Mucosa of stomach (tissue), 1 donor: Measurements from ENCODE around the gene PPM1H.

Experiments
- H3K27me3 ChIP-seq: one replicate; pipeline ENCODE4 v1.7.0; 2013; ENCODE audit warnings: mild to moderate bottlenecking, low read length; ENCODE audit not compliant: control insufficient read depth, insufficient read depth
- H3K36me3 ChIP-seq: one replicate; pipeline ENCODE4 v1.7.0; 2013; ENCODE audit warnings: low read length; ENCODE audit not compliant: control insufficient read depth, insufficient read depth
- H3K4me1 ChIP-seq: one replicate; pipeline ENCODE4 v1.7.0; 2013; ENCODE audit warnings: mild to moderate bottlenecking, low read length; ENCODE audit not compliant: control insufficient read depth, insufficient read depth
- H3K4me3 ChIP-seq: one replicate; pipeline ENCODE4 v1.7.0; 2013; ENCODE audit warnings: low read length
- H3K9ac ChIP-seq: one replicate; pipeline ENCODE4 v1.7.0; 2013; ENCODE audit warnings: mild to moderate bottlenecking, low read length, moderate library complexity
- H3K9me3 ChIP-seq: one replicate; pipeline ENCODE4 v1.7.0; 2013; ENCODE audit warnings: mild to moderate bottlenecking, low read length, moderate library complexity; ENCODE audit not compliant: control insufficient read depth
- donor health status: Pancreatic carcinoma.

PPM1H gene

GRCh38 chr12:62599854-62600437 lies 335.0 kb downstream of the PPM1H start:
- H3K9ac ChIP-seq, result no peak overlapping the region
- H3K27me3 ChIP-seq, result no peaks in the 10 kb centered on the region
- no peaks in the 10 kb centered on the region for H3K9me3 ChIP-seq
- no peaks in the 10 kb centered on the region for H3K36me3 ChIP-seq
- no peak overlapping the region for H3K4me3 ChIP-seq
- H3K4me1 ChIP-seq, result peaks cover 8% of the 10 kb centered on the region

GRCh38 chr12:62598846-62599245 lies 336.1 kb downstream of the PPM1H start:
- Histone ChIP-seq H3K9me3 (no peaks in the 10 kb centered on the region), H3K4me1 (peaks cover 8% of the 10 kb centered on the region)

GRCh38 chr12:62597253-62597652 lies 337.7 kb downstream of the PPM1H start:
- no peaks in the 10 kb centered on the region for H3K36me3 ChIP-seq

More at GRCh38 chr12:62598846-62599245, 336.1 kb downstream of the PPM1H start:
- H3K36me3 ChIP-seq, result no peaks in the 10 kb centered on the region
- no peak overlapping the region for H3K9ac ChIP-seq
- H3K27me3 ChIP-seq, result no peaks in the 10 kb centered on the region
- H3K4me3 ChIP-seq, result no peak overlapping the region

More at GRCh38 chr12:62597253-62597652, 337.7 kb downstream of the PPM1H start:
- Histone ChIP-seq H3K4me3 (no peak overlapping the region), H3K9me3 (no peaks in the 10 kb centered on the region), H3K9ac (no peak overlapping the region), H3K27me3 (no peaks in the 10 kb centered on the region), H3K4me1 (peaks cover 8% of the 10 kb centered on the region)
